H1 (cell line): ENCODE measurements around the gene RAB11FIP3. TPM values are rescaled to one million over a fixed set of nuclear protein-coding genes. Genes with fewer than 3 reads are reported as not detected.

ENCODE experiments used
- CTCF ChIA-PET: fragments of 300-600 bp; sonication (Branson Sonifier 250); formaldehyde crosslinking; loops from one replicate; lab custom pipeline; 2021; ENCODE audit not compliant: partially characterized antibody; lab: Charles Lee
- POLR2A ChIA-PET: fragments of 300-600 bp; sonication (Branson Sonifier 250); formaldehyde crosslinking; loops from one replicate; lab custom pipeline; 2021; ENCODE audit warnings: inconsistent platforms; ENCODE audit not compliant: partially characterized antibody; lab: Charles Lee
- DNase-seq, 2 experiments: peaks; one replicate each; pipeline versions ENCODE4 v3.0.0 to v3.0.0-alpha.2; 2010 to 2022; ENCODE audit warnings: low spot score in 2 of 2, low read depth in 1 of 2, mixed read lengths in 1 of 2
- FAIRE-seq: peaks from 2 replicates; lab custom pipeline; 2011; peaks lifted over from hg19 to GRCh38; lab: Jason Lieb, UNC
- H2AFZ ChIP-seq: 2 replicates; pipeline ENCODE4 v1.8.1; 2012; ENCODE audit warnings: low read length, inconsistent platforms
- H2AK5ac ChIP-seq: 2 replicates; pipeline ENCODE4 v1.6.1; 2013; ENCODE audit warnings: low read depth, low read length
- H2BK120ac ChIP-seq: replicated peaks from 2 replicates; pipeline ENCODE3; 2013; ENCODE audit warnings: low read depth, low read length, inconsistent platforms
- H2BK12ac ChIP-seq: 2 replicates; pipeline ENCODE4 v1.6.1; 2013; ENCODE audit warnings: low read depth, low read length
- H2BK15ac ChIP-seq: 2 replicates; pipeline ENCODE4 v1.6.1; 2013; ENCODE audit warnings: low read length
- H2BK20ac ChIP-seq: 2 replicates; pipeline ENCODE4 v1.6.1; 2013; ENCODE audit warnings: low read length
- H2BK5ac ChIP-seq: 2 replicates; pipeline ENCODE4 v1.6.1; 2013; ENCODE audit warnings: low read depth, low read length
- H3K14ac ChIP-seq: 2 replicates; pipeline ENCODE4 v1.6.1; 2013; ENCODE audit warnings: inconsistent platforms; ENCODE audit not compliant: insufficient read length
- H3K18ac ChIP-seq: 2 replicates; pipeline ENCODE4 v1.6.1; 2013; ENCODE audit warnings: low read length; ENCODE audit errors: extremely low read depth
- H3K23ac ChIP-seq: 2 replicates; pipeline ENCODE4 v1.6.1; 2013; ENCODE audit warnings: inconsistent platforms; ENCODE audit not compliant: insufficient read length
- H3K23me2 ChIP-seq: 2 replicates; pipeline ENCODE4 v1.6.1; 2013; ENCODE audit warnings: low read depth, low read length
- H3K27ac ChIP-seq: 2 replicates; pipeline ENCODE4 v1.6.1; 2011; ENCODE audit warnings: low read depth, low read length, inconsistent platforms
- H3K27me3 ChIP-seq, 4 experiments: replicated peaks in 1 of 4; 1 replicate in 1 of 4; 2 replicates in 3 of 4; pipeline versions ENCODE4 v1.6.1 to v1.8.1; 2011 to 2013; ENCODE audit warnings: low read length in 3 of 4, mild to moderate bottlenecking in 3 of 4, inconsistent platforms in 2 of 4, mixed read lengths in 2 of 4, moderate library complexity in 1 of 4; ENCODE audit not compliant: control insufficient read depth in 3 of 4, insufficient read depth in 3 of 4; ENCODE audit errors: extremely low read depth in 1 of 4
- H3K36me3 ChIP-seq, 4 experiments: 2 replicates each; pipeline versions ENCODE4 v1.6.1 to v1.8.1; 2011 to 2013; ENCODE audit warnings: mild to moderate bottlenecking in 4 of 4, low read length in 3 of 4, moderate library complexity in 2 of 4, control low read depth in 1 of 4, inconsistent platforms in 1 of 4; ENCODE audit not compliant: insufficient read depth in 4 of 4, control insufficient read depth in 2 of 4
- H3K4ac ChIP-seq: replicated peaks from 2 replicates; pipeline ENCODE3; 2013; ENCODE audit warnings: low read length, low read depth, mixed read lengths, inconsistent platforms; ENCODE audit not compliant: insufficient read length
- H3K4me1 ChIP-seq, 4 experiments: replicated peaks in 1 of 4; 1 replicate in 1 of 4; 2 replicates in 3 of 4; pipeline versions ENCODE4 v1.6.1 to v1.8.1; 2011 to 2013; ENCODE audit warnings: low read length in 3 of 4, inconsistent platforms in 2 of 4, mixed read lengths in 1 of 4; ENCODE audit not compliant: insufficient read depth in 4 of 4, control insufficient read depth in 3 of 4
- H3K4me2 ChIP-seq, 2 experiments: 2 replicates each; pipeline versions ENCODE4 v1.6.1 to v1.8.1; 2011 to 2013; ENCODE audit warnings: low read depth in 2 of 2, low read length in 2 of 2, control low read depth in 1 of 2, inconsistent platforms in 1 of 2, mild to moderate bottlenecking in 1 of 2; ENCODE audit not compliant: insufficient read depth in 1 of 2
- H3K4me3 ChIP-seq, 4 experiments: fragments of 200-600, 300-600 bp in 1 of 4; sonication (generic), shearing (Covaris generic), sonication (Bioruptor Twin) in 1 of 4; 2 replicates each; pipeline versions ENCODE4 v1.5.1 to v1.8.1; 2011 to 2016; ENCODE audit warnings: low read length in 4 of 4, low read depth in 3 of 4, control low read depth in 2 of 4, inconsistent platforms in 2 of 4, mild to moderate bottlenecking in 2 of 4, mixed read lengths in 1 of 4, moderate library complexity in 1 of 4; ENCODE audit not compliant: insufficient read depth in 2 of 4; ENCODE audit errors: extremely low read depth in 1 of 4
- H3K56ac ChIP-seq: replicated peaks from 2 replicates; pipeline ENCODE3; 2013; ENCODE audit warnings: low read depth, mild to moderate bottlenecking, mixed read lengths, low read length, inconsistent platforms; ENCODE audit not compliant: insufficient read length
- H3K79me1 ChIP-seq: 2 replicates; pipeline ENCODE4 v1.6.1; 2013; ENCODE audit warnings: low read depth, low read length, control low read depth
- H3K79me2 ChIP-seq, 2 experiments: 2 replicates each; pipeline versions ENCODE4 v1.6.1 to v1.8.1; 2012 to 2013; ENCODE audit warnings: low read length in 2 of 2, mild to moderate bottlenecking in 2 of 2, inconsistent platforms in 1 of 2; ENCODE audit not compliant: insufficient read depth in 2 of 2, control insufficient read depth in 1 of 2
- H3K9ac ChIP-seq, 4 experiments: replicated peaks in 1 of 4; 1 replicate in 1 of 4; 2 replicates in 3 of 4; pipeline versions ENCODE4 v1.6.1 to v1.8.1; 2011 to 2013; ENCODE audit warnings: low read depth in 3 of 4, low read length in 3 of 4, control low read depth in 2 of 4, mild to moderate bottlenecking in 2 of 4, moderate library complexity in 2 of 4, inconsistent platforms in 1 of 4; ENCODE audit errors: extremely low read depth in 1 of 4
- H3K9me3 ChIP-seq, 2 experiments: 2 replicates each; pipeline versions ENCODE4 v1.6.1 to v1.8.1; 2012 to 2013; ENCODE audit warnings: mild to moderate bottlenecking in 2 of 2, moderate library complexity in 2 of 2, control low read depth in 1 of 2, inconsistent platforms in 1 of 2, low read depth in 1 of 2, low read length in 1 of 2, mixed read lengths in 1 of 2; ENCODE audit not compliant: insufficient read depth in 2 of 2
- H4K20me1 ChIP-seq, 2 experiments: replicated peaks in 1 of 2; 2 replicates each; pipeline versions ENCODE3 to v1.8.1; 2011 to 2013; ENCODE audit warnings: inconsistent platforms in 2 of 2, low read length in 2 of 2, mild to moderate bottlenecking in 1 of 2; ENCODE audit not compliant: insufficient read depth in 2 of 2, control insufficient read depth in 1 of 2
- H4K5ac ChIP-seq: 2 replicates; pipeline ENCODE4 v1.6.1; 2013; ENCODE audit warnings: low read length, low read depth, mixed read lengths, inconsistent platforms; ENCODE audit not compliant: insufficient read length
- H4K8ac ChIP-seq: 2 replicates; pipeline ENCODE4 v1.8.0; 2013; ENCODE audit warnings: mild to moderate bottlenecking, moderate library complexity, low read length, inconsistent platforms; ENCODE audit not compliant: insufficient read depth; ENCODE audit errors: extremely low read depth
- H4K91ac ChIP-seq: replicated peaks from 2 replicates; pipeline ENCODE3; 2013; ENCODE audit warnings: low read length, mixed read lengths, inconsistent platforms; ENCODE audit not compliant: insufficient read length
- BACH1 ChIP-seq: IDR thresholded peaks from 2 replicates; pipeline ENCODE4 v1.6.1; 2012; ENCODE audit warnings: low read length, improper control_type of control experiment
- CTCF ChIP-seq, 3 experiments: IDR thresholded peaks; 1 replicate in 2 of 3; 2 replicates in 1 of 3; pipeline versions ENCODE4 v1.5.1 to v1.6.1; 2011; ENCODE audit warnings: low read length in 3 of 3, mild to moderate bottlenecking in 3 of 3, inconsistent platforms in 2 of 3, low read depth in 1 of 3, moderate library complexity in 1 of 3; ENCODE audit not compliant: insufficient read depth in 1 of 3; ENCODE audit errors: control extremely low read depth in 1 of 3
- FOSL1 ChIP-seq: IDR thresholded peaks from 2 replicates; pipeline ENCODE4 v1.6.1; 2011; ENCODE audit warnings: mild to moderate bottlenecking, low read depth, low read length, moderate library complexity; ENCODE audit not compliant: insufficient read depth
- JUND ChIP-seq: IDR thresholded peaks from 2 replicates; pipeline ENCODE4 v1.6.1; 2011; ENCODE audit warnings: mild to moderate bottlenecking, improper control_type of control experiment, low read length
- KDM1A ChIP-seq: fragments of 200-600, 300-600 bp; sonication (generic); IDR thresholded peaks from 2 replicates; pipeline ENCODE4 v1.7.1; 2016; ENCODE audit warnings: mild to moderate bottlenecking, low read length, borderline replicate concordance
- RAD21 ChIP-seq, 2 experiments: IDR thresholded peaks in 1 of 2; conservative IDR thresholded peaks in 1 of 2; 2 replicates each; pipeline ENCODE4 v1.6.1; 2011; ENCODE audit warnings: low read depth in 2 of 2, low read length in 2 of 2, improper control_type of control experiment in 1 of 2, inconsistent platforms in 1 of 2, mild to moderate bottlenecking in 1 of 2, moderate library complexity in 1 of 2
- TAF1 ChIP-seq: IDR thresholded peaks from 2 replicates; pipeline ENCODE4 v1.6.1; 2011; ENCODE audit warnings: mild to moderate bottlenecking, low read depth, low read length
- TCF12 ChIP-seq: IDR thresholded peaks from 2 replicates; pipeline ENCODE4 v1.6.1; 2011; ENCODE audit warnings: low read depth, mild to moderate bottlenecking, low read length
- YY1 ChIP-seq: IDR thresholded peaks from 2 replicates; pipeline ENCODE4 v1.6.1; 2011; ENCODE audit warnings: low read depth, mild to moderate bottlenecking, low read length
- WGBS, 2 experiments: shearing (Covaris generic) in 1 of 2; methylation state at CpG; one replicate each; pipeline versions ENCODE4 v1.1.6 to v1.1.7; 2013 to 2015; ENCODE audit warnings: low lambda C conversion rate in 2 of 2, mixed read lengths in 2 of 2, inconsistent platforms in 1 of 2, low coverage in 1 of 2, missing lambda C conversion rate in 1 of 2; ENCODE audit not compliant: insufficient replicate concordance in 2 of 2, insufficient coverage in 1 of 2, insufficient read length in 1 of 2; ENCODE audit errors: extremely low coverage in 1 of 2, missing lambda C conversion rate in 1 of 2; 5-methylcytosine and 5-hydroxymethylcytosine counted together
- polyA plus RNA-seq, 7 experiments: library from polyadenylated mRNA; depleted of rRNA in 3 of 7; stranded (reverse) in 5 of 7; unstranded in 2 of 7; fragments of >200 nt in 5 of 7; fragments of 200-250 nt in 2 of 7; gene quantifications; 1 replicate in 5 of 7; 2 replicates in 1 of 7; 4 replicates in 1 of 7; pipeline versions ENCODE4 v1.2.1 to v1.2.3, GENCODE V29; 2011 to 2013; ENCODE audit warnings: missing spikeins in 2 of 7, mixed read lengths in 2 of 7
- total RNA-seq: library from RNA; stranded (reverse); fragmentation: NEBNext Ultra II Directional; extraction: Animal tissue kit (Norgen Biotek cat#: 25700); gene quantifications from 2 replicates; pipeline ENCODE4 v1.2.1, GENCODE V29; 2021

Gene RAB11FIP3
- total and polyA plus RNA-seq, 2 of the 8 experiments (the other 6 are each of a cell fraction or from before 2014, with no cell fraction given): 9.3 to 35.2 TPM

DNA sequence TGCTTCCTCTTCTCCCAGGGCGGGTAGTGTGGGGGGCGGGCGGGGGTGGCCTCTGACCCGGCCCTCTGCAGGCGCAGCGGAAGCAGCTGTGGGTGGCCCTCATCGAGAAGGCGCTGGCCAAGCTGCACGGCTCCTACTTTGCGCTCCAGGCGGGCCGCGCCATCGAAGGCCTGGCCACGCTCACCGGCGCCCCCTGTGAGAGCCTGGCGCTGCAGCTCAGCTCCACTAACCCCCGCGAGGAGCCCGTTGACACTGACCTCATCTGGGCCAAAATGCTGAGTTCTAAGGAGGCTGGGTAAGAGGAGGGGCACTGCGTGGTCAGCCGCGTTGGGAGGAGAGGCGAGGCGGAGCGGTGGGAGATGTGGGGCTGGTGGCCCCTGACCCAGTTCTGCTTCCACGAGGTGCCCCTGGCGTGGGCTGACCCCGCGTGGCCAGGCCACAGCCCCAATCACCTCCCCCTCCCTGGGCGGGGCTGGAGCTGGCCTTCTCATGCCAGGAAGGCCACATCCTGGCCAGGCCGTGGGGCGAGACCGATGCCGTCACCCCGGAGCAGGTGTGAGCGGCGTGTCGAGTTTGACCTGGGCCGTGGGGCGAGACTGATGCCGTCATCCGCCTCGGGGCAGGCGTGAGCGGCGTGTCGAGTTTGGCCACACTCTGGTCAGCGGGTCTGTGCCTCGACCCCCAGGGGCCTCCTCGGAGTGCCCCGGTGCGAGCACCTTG is 124.3 kb downstream of the RAB11FIP3 start:
- peak in 1 of 2 experiments; percentile 86 for DNase-seq
- Histone ChIP-seq H2BK5ac (no peak overlapping the region), H3K4ac (no peak overlapping the region), H3K79me1 (no peaks in the 10 kb centered on the region), H3K4me2 (no peak overlapping the region), H2BK15ac (no peak overlapping the region), H3K4me3 (no peak overlapping the region), H3K23me2 (no peaks in the 10 kb centered on the region), H2AK5ac (no peak overlapping the region), H3K79me2 (peaks cover 0 to 4% of the 10 kb centered on the region in 2 experiments; a peak in 1 of 4 replicates), H4K8ac (no peak overlapping the region), H3K9ac (no peak overlapping the region), H3K23ac (no peak overlapping the region), H2BK20ac (no peak overlapping the region), H3K27me3 (no peaks in the 10 kb centered on the region), H3K27ac (no peak overlapping the region), H3K9me3 (no peaks in the 10 kb centered on the region), H2AFZ (no peak overlapping the region), H4K20me1 (peaks cover 2 to 6% of the 10 kb centered on the region in 2 experiments), H4K91ac (no peak overlapping the region), H2BK120ac (no peak overlapping the region), H3K56ac (no peak overlapping the region), H3K4me1 (no peaks in the 10 kb centered on the region), H4K5ac (no peak overlapping the region), H3K36me3 (peaks cover 0 to 32% (median 2%) of the 10 kb centered on the region in 4 experiments; a peak in 2 of 8 replicates), H3K18ac (no peak overlapping the region), H3K14ac (no peak overlapping the region), H2BK12ac (no peak overlapping the region)
- 95% methylated on average over 4 of the region's 54 CpGs; no CpG with 5 or more reads in 1 of the 2 experiments for WGBS, 2 experiments
- no peak for FAIRE-seq
- POLR2A ChIA-PET: interaction anchor here (1.2 kb wide), 1 partner anchor 10 kb away, joined by 3 read pairs; no protein-coding TSS in a partner anchor
- CTCF ChIA-PET: interaction anchor here (0.7 to 1.9 kb wide), 12 partner anchors 9 to 596 kb away, joined by 3 to 17 read pairs (median 4); no protein-coding TSS in a partner anchor
- TF ChIP-seq BACH1: no peak
- TF ChIP-seq FOSL1: 0 out of 2 replicates have a peak, but pooled peaks have one; percentile 53
- 0 out of 2 replicates have a peak, but pooled peaks have one; percentile 25 for TF ChIP-seq YY1
- TF ChIP-seq JUND: no peak
- TF ChIP-seq TCF12: no peak
- no peak for TF ChIP-seq TAF1
- peak; percentile 3 to 49; a peak in 2 of 4 replicates for TF ChIP-seq RAD21 (IDR thresholded peaks at IDR 0.05 in 1 of 2, conservative IDR thresholded peaks at IDR 0.05 in 1 of 2; ENCODE audit: low read depth in 2 of 2, low read length in 2 of 2)
- 0 out of 2 replicates have a peak, but pooled peaks have one; percentile 31 for TF ChIP-seq KDM1A
- peak; percentile 70 to 76 (median 76) for TF ChIP-seq CTCF (IDR thresholded peaks at IDR 0.05; ENCODE audit: control extremely low read depth in 1 of 3, insufficient read depth in 1 of 3, low read depth in 1 of 3, low read length in 3 of 3)
